Measurements from ENCODE around the gene NTM.

NTM gene

DNA sequence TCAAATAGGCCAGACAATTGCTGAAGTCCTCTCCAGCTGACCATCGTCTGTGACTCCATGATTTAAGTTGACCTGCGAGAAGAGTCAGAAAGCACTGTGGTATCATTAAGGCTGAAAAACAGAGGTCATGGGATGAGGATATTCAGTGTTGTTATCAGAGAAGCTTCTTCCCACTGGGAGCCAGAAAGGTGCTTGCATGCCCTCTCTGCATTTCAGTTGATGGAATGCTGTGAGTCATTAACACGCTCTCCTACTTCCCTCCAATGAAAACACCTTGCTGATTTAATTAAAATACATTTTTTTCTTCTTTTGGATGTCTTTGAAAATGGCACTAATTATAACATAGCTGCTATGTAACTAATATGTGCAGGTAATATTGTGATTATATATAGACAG, 667.0 kb downstream of the NTM start:
- DNase-seq = no peak

DNA sequence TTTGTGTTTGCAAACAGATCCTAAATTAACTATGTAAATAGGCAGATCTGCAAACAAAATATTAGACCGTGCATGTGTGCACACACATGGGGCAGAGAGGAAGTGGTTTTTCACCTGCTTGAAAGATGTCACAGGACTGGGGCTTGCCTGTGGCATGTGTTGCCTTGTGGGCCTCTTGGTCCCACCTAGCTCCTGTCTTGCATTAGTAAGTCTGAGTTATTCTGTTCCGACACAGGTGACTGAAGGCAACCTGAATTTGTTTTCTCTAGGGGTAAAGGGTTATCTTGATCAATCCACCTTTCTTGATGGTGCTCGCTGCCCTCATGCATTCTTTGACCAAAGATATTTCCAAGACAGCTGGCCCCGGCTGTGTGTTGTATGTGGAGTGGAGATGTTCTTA, 667.5 kb downstream of the NTM start:
- DNase-seq = no peak

DNA sequence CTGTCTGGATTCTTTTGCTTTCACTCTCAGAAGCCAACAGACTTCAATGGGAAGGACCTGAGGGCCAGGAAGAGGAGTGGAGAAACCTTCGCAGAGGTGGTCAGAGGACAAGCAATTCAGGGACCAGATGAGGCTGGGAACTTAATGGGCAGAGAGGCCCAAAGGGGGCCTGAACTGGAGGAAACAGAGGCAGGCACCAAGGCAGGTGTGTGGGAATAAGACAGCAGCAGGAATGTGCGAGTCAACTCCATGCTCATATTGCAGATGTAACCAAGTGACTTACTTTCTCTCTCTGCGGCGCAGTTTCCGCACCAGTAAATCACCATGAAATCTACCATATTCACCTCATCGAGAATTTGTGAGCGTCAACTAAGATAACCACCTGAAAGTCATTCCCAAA, 669.1 kb downstream of the NTM start:
- no peak for DNase-seq

DNA sequence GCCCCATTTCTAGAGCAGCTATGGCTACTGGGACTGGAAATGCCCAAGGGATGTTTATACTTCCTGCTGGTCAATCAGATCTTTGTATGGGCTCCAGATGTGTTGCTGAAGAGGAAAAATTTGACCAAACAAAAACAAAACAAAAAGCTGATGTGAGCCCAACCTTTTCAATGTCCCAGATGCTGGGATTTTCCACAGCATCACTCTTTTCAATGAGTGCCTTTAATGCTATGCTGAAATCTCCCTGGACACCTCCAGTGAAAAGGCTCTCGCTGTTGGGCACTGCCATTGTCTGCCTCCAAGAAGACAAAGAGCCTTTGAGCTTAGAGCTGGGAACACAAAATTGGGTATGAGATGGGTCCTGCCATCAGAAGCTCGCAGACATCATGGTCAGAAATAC, 671.9 kb downstream of the NTM start:
- no peak for DNase-seq

DNA sequence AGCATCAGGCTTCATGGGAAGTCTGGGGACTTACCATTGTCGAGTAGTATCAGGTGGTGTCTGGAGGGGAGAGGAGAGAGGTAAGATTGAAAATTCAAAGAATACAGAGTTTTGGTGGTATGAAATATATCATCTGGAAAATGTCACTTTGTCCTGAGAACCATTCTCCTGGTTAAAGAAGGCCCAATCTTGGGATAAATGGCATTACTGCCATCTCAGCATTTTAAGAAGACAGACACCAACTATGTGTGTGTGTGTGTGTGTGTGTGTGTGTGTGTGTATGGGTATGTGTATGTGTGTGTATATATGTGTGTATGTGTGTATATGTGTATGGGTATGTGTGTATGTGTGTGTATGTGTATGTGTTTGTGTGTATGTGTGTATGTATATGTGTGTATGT, 673.3 kb downstream of the NTM start:
- no peak for DNase-seq

DNA sequence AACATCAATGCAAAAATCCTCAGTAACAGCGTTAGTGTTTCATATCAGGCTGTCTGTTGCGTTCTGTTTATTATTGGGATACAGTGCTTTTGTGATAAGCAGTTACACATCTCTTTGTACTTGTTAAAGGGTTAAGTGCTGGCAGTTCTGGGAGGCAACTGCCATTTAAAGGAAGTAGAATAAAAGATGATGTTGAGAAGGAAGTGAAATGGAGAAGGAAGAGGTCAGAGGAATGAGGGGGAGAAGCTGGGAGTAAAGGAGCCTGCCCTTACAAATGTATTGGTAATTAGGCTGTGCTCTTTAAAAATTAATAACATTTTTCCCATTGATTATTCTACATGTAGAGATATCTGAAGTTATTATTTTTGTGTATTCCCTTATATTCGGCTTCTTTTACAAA, 674.7 kb downstream of the NTM start:
- no peak for DNase-seq

DNA sequence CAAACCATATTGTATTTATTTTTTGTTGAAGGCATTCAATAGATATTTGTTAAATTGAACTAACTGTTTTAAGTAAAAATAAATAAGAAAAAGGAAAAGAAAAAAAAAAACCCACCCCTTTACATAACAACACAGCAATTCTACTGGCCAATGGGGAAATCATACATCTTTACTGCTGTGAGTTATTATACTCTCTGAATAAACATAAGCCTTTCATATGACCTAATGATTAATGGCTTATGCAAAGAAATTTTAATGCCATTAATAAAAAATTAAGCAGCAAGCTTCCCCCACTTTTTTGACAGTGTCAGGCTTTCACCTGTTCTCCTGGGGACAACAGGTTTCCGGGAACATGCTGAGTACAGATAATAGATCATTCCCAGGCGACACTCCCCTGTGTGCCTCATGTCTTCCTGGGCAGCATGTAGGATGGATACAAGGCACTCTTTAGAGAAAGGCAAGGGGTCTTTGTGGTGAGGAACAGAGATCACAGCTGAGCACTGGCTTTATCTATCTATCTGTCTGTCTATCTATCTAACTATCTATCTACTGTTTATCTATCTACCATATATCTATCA, 676.0 kb downstream of the NTM start:
- DNase-seq = peak; percentile 82

DNA sequence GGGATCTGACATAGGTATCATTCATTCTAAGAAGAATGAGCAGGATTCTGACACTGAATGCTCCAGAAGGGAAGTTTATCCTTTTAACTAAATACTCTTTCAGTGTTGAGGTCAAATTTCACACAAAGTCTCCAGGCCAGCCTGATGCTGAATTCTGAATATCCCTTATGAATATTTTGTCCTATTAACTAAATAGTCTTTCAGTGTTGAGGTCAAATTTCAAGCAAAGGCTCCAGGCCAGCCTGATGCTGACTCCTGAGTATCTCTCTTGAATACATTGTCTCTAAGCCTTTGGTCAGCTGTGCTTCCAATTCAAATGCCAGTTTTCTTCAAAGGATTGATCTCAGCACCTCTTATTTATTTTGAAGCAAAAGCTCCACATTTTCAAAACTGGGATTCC, 676.8 kb downstream of the NTM start:
- no peak for DNase-seq

DNA sequence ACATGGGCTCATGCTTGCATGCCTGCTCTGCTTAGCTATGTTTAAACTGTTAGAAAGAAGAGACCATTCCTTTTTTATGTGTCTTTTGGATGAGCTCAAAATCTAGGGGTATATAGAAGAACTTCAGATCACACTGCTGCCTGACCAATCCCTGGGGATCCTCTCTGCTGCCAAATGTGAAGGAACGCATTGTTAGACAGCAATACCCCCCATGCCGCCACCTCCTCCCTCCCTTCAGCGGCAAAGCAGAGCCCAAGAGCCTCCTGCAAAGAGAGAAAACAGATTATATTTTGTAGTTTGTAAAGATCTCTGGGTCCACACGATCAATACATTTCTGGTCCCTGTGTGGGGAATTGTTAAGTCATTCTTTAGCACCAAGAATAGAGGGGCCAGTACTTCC, 677.6 kb downstream of the NTM start:
- no peak for DNase-seq

DNA sequence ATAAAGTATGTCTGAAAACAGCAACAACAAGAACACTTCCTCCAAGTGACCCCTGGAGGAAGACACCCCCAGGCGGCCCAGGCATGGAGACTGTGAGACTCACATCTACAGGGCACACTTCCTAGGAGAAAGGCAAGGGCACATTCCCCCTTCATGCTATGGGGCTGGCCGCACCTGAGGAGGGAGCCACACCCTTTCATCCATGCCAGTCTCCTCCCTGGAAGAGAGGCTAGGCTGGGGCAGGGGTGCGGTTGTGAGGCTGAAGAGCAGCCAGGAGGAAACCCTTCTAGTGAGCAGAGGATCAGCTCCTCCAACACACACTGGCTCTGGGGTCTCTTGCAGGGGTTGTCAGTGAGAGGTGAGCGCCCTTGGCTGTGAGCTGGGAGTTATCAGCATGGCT, 678.8 kb downstream of the NTM start:
- DNase-seq = no peak

DNA sequence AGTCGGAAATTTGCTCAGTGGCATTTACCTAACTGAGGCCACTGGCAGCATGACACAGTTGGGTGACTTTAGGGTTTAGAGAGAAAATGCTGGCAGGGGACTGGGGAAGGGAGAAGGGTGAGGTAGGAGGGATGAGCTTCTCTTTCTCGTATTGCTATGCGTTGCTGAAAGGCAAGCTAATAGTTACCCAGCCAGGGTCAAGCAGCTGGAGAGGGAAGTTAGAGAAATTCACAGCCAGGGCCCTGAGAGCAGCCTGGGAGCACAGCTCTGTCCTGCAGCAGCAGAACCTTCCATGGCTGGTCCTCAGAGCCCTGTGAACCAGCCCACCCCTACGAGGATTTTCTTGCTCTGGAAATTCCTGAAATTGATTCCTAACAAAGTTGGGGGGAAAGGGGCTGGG, 679.6 kb downstream of the NTM start:
- DNase-seq = no peak

DNA sequence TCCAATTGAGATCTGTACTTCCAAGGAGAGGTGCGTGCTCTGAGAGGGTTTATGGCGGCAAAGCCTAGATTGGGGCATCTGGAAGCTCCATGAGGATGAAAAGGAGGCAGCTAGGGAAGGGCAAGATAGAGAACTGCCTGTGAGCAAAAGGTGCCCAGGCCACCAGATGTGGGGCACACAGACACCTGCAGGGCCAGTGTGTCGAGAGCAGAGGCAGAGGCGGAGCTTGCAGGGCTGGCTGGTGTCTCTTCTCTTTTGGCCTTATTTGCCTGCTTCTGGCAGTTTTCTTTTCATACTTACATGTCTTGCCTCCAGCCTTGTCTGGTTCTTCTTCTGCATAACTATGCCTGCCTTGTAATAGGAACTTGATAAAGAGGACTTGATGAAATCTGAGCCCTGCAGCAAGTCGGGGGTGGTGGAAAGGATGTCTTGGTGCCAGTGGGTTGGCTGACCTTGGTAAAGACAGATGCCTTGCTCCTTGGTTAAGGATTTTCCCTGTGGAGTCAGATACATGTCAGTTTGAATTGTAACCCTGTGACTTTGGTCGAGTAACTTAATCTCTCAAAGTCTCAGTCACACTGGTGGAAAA, 680.3 kb downstream of the NTM start:
- DNase-seq = no peak

DNA sequence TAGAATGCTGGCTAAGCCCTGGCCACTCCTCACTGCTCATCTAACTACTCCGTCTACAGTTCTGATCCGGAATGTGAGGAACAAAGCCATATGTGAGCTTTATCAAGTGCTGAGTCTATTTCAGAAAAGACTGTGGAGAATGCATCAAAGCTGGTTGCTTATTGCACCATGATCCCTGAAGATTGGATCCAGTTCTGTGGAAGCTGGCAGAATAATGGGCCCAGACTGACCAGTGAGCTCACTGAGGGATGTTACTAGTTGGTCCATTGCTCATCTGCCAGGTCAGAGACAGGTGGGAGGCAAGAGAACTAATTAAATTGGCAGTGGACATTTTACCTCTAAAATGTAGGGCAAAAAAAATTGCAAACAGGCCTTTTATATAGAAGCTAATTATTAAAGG, 681.3 kb downstream of the NTM start:
- DNase-seq = no peak

DNA sequence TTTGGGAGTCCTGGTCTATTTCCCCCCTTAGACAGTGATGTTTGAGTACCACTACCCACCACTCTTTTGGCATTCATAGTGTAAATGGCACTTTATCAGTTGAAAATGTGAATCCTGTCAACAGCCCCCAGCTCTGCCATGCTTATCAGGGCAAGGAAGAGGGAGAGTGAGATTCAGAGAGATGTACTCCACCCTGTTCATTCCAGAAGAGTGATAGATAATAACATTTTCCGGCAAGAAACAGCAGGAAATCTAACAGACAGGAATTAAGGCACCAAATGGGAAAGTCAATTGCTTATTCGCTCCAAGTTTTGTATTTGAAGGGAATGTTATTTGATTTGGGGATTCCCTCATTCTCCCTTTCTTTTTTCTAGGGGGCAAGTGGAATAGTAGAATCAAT, 681.9 kb downstream of the NTM start:
- DNase-seq = no peak

DNA sequence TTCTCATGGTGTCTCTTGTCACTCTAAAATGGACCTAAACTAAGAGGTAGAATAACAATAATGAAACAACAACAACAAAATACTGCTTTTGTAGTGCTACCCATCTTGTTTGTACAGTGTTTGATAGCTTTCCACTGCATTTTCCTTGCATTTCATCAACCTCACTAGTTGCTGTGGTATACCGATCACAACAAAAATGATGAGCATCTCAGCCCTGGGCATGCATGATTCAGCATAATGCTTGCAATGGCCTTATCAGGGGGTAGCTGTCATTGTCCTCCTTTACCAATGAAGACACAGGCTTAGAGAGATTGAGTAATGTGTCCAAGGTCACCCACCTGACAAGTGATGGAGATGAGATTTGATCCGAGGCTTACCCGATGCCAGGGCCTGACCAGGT, 682.5 kb downstream of the NTM start:
- DNase-seq = no peak

DNA sequence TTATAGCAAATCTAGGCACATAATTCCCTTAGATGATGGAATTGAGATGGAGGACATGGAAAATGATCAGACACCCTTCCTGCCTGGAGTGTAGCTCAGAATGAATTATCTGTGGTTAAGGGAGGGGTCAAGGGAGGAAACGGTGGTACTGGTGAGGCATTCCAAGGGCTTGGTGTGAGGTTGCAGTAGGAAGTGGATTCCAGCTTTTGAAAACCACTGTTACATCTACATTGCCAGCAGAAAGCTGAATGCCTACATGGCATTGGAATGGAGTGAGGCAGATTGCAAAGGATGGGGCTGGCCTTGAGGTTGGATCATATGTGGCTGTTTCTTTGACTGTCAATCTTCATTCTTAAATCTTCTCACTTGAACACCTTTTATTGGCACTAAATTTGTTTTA, 684.4 kb downstream of the NTM start:
- no peak for DNase-seq

DNA sequence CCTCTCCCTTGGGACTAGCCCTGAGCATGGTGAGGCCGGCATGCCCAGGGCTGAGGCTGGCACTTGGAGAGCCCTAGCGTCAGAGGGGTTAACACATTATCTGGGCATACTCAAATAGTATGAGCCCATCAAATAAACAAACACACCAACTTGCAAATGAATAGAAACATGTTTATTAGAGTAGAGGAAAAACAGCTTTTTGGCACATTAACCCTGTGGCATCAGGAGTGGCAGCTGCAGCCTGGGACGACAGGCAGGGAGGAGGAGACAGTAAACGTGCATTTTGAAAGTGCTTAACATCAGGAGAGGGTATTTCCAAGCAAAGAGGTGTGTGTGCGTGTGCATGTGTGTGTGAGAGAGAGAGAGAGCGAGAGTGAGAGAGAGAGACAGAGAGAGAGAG, 684.9 kb downstream of the NTM start:
- DNase-seq = no peak

DNA sequence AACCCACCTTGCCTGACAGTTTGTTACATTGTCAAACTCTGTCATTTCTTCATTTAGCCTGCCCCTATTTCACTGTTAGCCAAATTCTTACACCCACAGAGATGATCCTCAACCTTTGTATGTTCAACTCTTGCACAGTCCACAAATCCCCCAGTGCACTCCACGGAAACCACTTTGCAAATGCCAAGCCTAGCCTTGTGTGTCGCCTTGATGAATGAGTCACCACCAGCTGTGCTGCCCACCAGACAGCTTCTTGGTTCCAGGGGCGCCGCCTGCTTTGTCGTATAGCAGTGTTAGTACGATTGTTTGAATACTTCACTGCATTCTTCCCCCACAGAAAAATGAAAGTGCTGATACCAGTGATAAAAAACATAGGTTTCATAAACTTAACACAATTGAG, 686.3 kb downstream of the NTM start:
- DNase-seq = no peak

DNA sequence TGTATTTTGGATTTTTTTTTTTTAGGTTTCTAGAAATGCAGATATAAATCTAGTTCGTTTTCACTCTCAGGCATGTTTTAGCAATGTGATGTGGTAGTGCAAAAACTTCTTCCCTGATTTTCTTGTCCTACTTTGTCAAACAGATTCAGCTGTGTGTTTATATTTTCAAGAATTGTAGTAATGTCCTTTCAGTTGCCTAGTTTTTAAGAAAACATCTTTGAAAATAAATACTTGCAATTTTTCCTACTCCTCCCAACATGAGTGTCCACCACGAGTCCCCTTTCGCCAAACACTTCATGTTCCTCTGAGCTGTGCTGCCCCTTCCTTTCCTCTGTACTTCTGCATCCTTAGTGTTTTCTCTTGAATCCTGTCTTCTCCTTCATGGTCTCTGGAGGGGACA, 686.9 kb downstream of the NTM start:
- DNase-seq = no peak

DNA sequence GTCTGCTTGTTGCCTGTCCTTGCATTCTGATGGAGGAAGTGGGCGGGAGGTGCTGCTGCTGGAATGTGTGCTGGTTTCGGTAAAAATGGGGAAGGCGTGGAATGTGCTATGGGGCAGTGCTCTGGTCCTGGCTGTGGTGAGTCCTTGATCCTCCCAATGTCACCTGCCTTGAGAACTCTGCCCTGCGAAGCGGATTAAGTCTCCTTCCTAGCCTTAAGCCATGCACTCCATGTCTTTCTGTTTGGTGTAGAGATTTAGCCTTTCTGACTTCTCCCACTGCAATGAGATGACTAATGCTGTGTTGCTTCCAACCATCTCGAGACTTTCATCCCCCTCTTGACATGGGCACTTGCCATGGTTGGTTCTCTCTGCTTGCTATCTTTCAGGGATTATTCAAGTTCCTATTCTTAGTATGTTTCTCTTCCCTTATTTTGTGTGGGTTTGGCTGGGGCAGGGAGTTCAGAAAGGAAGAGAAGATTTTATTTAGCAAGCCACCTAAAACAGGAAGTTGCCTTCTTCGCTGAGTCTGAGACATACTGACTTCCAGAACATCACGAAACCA, 687.9 kb downstream of the NTM start:
- no peak for DNase-seq

DNA sequence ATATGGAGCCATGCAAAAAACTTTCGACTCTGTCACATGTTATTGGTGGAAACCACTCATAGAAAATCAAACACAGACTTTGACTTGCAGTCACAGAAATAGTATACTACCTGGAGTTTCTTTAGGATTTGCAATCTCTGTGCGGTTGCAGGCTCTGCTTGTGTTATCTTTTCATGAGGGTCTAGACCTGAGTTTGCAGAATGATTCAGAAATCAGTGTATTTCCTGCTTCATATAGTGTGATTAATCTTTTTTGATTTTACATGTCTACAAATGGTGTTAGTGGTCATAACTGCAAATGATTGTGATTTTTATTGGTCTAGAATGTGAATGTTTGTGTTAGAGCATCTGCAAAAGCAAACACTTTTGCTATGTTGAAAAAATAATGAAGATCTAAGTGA, 690.2 kb downstream of the NTM start:
- DNase-seq = no peak

DNA sequence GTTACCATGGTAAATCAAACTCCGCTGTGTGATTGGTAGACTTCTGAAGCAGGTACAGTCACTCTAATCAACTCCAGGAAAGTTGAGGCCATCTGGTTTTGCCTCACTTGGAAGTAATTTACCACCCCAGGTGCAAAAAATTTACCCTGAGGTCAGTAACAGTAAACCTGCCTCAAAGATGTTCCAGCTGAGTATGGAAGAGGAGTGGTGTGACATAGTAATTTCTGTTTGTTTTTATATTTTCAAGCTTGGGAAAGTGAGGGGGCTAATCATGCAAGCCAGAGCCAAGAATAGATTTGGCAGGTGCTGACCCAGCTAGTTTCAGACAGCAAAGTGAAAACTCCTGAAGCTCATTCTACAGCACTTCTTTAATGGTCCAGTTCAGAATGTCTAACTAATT, 691.6 kb downstream of the NTM start:
- DNase-seq = peak; percentile 87

DNA sequence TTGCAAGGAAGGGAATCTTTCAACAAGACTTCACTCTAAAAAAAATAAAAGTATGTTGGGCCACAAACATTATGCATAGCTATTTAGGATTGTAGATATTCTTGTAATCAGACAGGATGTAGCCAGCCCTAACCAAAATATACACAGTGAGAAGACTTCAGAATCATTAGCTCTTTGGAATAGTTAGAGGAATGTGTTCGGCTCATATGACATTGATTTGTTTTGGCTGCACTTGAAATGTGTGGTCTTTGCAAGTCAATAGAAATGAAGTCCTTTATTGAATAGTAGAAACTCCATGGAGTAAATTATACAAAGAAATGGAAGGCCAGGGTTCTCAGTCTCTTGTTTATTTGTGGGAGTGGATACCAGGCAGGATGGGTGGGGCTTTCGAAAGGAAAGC, 692.1 kb downstream of the NTM start:
- DNase-seq = no peak

DNA sequence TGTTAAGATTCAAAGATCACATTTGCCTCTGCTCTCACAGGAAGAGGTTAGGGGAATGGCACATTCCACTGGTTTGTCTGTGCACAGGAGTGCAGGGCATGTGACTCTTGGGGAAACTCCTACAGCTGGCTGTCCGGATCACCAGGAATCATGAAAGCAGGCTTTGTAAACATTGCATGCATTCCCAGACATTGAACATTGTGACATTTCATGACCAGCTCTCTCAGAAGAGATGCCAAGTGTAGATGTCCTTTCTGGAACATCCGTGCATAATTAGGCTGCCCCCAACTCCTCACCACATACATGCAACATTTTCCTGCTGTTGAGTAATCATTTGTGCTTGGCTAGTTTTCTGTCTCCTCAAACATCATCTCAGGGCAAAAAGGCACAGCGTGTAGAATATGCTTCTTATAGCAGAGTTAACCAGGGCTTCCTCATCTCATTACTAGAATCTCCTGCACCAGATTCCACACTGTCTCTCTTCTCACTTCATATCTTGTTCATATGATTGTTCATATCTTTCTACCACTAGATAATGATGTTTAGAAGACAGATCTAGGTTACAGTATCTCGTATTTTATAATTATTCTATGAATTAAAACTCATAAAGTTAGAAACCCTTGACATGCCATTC, 694.7 kb downstream of the NTM start:
- no peak for DNase-seq

DNA sequence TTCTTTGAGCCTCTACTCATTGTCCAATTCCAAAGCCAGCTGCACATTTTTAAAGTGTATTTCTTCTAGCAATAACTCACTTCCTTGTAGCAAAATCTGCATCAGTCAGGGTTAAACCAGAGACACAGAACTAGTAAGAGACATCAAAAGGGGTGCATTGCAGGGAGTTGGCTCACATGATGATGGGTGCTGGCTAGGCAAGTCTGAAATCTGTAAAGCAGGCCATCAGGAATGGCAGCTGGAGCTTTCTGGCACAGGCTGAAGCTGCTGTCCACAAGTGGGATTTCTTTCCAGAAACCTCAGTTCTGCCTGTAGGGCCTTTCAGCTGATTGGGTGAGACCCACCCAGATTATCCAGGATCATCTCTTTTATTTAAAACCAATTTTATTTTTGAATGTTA, 698.1 kb downstream of the NTM start:
- DNase-seq = no peak
